Bone marrow (tissue), 2 donors: ENCODE data around the gene PTPN13.

Experiments
- DNase-seq, 2 donors: peaks; one replicate each; lab custom pipeline; 2025; lab: John Stamatoyannopoulos, UW

The PTPN13 gene

DNA sequence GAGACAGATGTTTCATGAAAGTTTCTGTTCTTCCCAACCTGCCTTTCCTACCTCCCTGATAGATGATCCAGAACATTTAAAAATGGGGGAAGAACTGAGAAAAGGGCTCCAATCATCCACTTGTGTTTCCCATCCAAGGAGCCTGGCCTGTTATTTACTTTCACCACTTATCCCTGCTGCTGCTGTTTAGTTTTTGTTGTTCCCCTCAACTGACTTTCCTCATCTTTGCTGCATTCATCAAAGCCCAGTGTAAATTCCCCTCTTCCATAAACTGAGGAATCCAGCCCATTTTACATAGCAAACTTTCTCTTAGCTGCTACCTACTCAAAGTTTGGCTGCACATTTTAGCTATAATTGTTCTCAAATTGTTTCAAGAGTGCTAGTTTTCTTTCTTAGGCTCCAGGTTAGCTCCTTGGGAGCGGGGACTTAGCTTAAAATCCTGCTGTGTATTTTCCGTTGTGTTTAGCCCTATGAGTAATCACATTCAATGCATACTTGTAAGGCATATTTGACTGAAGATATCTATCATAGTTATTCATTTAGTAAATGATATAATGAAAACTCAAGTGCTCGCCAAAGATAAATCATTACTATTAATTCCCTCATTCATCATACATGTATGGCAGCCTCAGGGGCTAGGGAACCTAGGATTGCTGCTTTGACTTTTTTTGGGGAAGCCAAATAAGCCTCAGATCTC, 1.4 kb upstream of the PTPN13 start:
- DNase-seq, result no peak

DNA sequence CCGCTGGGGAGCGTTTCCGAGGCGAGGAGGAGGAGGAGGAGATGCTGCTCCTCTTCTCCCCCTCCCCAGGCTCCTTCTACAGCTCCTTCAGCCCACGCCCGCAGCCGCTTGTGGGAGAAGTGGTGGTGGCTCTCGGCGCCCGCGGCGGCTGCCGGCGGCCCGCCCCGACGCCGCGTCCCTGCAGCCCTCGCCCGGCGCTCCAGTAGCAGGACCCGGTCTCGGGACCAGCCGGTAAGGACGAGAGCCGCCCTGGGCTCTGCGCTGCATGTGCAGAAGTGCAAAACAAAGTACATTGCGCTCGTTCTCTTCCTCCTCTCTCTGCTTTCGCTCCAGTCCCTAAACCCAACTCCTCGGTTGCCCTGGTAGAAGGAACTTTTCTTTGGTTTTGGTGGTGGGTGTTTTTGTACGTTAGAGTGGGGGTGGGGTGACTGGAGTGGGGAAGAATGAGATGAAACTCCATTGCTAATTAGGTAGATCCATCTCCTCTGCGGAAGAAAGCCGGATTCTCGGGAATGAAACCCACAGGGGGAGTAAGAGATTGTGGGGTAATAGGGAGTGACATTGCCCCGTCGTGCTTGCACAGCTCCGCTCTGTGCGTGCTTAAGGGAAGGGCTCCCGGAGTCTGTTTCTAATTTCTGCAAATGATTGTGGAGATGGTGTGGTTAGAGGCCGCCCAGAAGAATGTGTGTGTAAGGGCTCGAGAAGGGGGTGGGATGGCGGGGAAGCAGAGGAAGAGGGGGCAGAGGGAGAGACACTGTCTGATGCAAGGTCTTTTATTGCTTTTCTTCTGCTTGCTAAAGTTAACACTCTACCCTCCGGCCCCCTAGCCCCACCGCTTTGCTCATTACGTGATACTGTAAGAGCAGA, 677 bp downstream of the PTPN13 start:
- DNase-seq, result peak in 1 of 2 donors; percentile 36

DNA sequence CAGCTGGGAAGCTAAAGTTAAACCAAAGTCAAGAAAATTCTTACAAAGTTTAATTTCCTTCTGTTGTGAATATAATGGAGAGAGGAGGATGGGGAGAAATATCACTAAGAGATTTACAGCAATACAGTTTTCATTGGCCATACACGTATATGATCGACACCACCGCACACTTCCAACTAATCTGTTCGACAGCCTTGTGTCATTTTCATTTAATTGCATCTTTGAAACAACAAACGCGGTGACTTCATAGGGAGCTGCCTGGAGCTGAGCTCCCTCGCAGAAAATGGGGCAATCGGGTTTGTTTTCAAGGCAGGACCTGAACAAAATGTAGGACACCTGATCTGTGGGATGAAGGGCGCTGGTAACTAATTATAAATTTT, 1.3 kb downstream of the PTPN13 start:
- no peak for DNase-seq

DNA sequence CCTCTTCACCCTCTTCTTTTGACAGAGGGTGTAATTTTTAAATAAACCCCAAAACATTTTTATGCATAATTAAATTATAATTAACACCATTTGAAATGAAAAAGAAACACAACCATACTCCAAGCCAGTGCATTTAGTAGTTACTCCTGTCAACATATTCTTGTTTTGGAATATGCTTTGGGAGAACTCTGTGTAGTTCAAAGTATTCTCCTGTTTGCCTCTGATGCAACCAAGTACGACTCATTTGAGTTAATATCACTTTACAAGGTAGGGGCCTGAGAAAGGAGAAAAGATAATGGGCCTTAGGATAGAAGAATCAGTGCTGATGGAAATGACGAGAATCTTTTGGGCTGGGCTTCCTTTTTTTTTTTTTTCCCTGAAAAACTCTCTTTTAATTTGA, 2.7 kb downstream of the PTPN13 start:
- DNase-seq, result no peak

DNA sequence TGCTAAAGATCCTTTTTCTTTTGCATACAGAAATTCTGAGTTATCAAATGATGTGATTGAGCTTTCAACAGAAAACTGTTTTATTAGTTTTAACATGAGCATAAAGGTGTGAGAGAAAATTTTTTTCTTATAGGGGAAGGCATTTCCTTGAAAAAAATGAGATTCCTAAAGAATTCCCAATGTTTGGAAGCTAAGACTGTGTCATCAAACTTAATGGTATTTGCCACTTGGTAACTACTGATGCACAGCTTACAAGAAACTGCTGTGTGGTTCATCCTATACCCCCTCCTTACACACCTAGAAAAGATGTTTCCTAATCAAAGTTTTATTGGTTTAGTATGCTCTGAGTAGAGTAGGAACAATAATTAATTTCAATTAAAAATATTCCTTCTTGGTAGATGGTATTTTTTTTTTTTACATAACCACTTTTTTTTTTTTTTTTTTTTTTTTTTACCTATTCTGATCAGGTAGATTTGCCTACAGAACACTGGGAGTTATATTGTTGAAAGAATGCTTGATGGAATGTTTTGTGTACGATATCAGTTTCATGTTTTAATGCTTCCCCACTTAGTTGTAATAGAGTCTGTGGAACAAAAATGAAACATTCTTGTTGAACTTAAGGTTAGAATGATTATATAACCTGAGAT, 6.0 kb downstream of the PTPN13 start:
- DNase-seq, result no peak

DNA sequence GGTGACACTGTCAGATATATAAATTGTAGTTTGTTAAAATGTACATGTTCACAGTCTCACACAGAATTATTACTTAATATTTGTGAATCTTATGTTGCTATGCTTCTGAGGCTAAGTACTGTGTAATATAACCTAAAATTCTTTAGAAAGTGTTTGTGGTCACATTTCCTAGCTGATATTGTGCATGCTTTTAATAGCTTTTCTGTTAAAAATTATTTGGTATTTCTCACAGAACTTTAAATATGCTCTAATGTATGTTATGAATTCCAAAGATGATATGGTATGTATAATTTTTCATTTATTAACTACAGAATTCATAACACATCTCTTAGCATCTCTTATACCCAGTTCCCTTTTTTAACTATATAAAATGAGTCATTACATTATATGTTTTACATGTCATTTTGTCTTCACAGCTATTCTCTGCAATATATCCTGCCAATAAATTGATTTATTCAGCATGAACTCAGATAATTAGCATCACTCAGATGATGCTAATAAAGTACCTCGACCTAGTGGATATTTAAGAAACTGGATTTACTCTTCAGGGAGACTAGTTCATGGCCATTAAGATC, 9.3 kb downstream of the PTPN13 start:
- DNase-seq, result no peak

DNA sequence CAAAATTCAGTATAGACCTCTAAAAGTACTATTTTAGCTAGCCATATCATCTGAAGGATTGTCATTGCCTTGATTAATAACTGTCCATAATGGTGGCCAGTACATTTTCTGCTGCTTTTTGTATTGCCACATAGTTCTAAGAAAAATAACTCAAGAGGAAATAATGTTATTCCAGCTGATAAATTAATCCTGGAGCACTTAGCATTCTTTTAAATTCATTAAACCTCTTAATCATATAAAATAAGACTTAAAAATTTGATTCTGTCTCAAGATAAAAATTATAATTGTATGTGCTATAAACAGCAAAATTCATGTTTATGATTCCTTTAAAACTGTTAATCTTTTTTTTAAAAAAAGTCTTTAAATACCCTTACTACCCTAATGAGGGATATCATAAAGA, 12.7 kb downstream of the PTPN13 start:
- DNase-seq, result no peak

DNA sequence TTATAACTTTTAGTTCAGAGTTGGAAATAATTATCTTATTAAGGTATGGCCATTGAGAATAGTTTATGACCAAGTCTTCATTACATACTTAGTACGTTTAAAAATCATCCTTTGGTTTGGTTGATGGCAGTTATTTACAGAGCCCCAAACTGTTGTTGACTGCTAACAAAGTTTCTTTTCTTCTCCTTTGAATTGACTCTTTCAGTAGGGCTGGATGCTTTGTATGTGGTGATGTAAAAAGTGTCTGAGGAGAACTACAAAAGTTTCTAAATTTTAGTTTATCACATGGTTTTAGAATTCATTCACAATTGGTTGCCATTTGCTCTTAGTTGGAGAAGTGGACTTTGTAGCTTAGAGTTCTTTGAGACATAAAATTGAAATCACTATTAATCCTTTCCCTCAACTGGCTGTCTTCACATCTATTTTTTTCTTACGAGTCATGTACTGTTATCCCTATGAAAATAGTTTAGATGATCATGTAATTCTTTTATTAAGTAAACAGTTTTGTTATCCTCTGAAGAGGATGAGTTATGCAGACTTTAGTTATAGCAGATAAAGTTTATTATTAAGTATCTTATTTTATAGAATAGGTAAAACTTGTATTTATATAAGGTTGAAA, 14.8 kb downstream of the PTPN13 start:
- DNase-seq, result no peak

DNA sequence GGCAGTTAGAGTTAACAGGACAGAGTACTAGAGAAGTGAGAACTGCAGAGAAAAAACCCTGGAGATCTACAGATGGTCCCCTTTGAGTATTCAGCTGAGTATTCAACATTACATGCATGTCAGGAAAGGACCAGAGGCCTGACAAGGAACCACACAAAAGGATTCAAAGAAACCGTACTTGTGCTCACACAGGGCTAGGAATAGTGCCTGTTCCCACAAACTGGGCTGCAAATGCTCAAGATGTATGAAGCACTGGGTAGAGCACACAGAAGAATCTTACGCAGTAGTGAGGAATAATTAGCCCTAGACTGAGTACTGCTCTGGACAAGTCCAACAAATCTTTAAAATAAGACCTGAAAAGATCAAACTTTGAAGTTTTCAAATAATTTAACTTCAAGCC, 17.6 kb downstream of the PTPN13 start:
- no peak for DNase-seq

DNA sequence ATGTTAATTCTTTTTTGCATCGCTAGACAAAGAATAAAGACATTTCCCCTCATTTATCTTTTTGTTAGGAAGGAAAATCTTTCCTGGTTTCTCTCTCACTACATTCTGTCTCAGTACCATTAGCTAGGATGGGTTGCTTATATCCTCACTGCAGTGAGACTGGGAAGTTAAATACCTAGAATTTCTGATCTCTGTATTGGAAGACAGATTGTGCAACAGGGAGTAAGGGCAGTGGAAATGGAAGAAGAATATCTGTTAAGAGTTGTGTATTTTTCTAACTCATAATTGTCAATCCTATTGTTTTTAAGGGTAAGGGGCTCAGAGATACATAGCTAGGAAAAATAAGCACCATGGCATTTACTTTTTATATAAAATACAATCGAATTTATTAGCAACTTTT, 19.6 kb downstream of the PTPN13 start:
- DNase-seq, result no peak

DNA sequence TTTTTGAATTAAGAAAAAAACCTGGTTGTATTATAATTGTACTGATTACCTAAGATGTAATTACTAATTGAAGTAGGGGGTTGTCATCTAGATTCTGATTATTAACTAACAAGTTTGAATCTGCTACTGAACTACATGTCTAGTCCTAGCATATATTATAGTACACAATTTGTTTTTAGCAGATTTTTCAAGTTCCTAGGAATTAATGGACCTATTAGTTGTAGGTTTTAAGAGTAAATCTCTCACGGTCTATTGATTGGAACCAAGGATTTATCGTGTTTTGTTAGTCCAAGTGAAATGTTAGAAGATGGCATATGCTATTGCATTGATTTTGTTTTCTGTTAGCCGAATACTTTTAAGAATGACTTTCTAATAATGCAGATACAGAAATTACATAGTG, 20.8 kb downstream of the PTPN13 start:
- DNase-seq, result no peak

DNA sequence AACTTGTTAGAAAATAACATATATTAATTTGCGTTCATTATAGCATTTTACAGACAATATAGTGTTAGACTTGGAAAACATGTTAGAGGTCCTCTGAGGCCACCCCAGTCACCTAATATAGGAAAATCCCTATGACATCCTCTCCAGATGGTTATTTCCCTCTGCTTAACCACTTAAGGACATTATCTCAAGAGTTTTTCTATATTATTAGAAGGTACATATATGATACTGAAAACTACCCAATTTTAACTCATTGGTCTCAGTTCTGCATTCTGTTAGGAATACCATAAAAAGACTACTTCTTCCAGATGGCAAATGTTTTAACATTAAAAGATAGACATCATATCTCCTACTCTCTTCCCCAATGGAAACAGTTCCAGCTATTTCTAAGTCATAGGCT, 21.4 kb downstream of the PTPN13 start:
- no peak for DNase-seq

DNA sequence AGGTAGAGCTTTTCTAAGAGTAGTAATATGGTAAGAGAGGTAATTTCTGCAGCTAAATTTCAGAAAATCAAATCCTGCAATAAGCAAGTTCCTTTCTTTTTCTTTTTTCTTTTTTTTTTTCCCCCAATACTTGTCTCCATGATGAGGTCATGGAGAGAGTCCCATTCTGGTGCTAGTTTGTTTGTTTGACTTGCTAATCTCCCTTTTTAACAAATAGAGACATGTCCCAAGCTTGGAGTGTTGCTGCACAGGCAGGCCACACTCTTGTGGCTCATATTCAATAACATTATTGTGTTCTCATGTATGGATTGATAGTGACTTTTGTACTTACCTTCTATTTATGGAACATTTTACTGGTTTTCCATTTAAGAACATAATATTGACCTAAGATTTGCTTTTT, 25.5 kb downstream of the PTPN13 start:
- DNase-seq, result no peak

DNA sequence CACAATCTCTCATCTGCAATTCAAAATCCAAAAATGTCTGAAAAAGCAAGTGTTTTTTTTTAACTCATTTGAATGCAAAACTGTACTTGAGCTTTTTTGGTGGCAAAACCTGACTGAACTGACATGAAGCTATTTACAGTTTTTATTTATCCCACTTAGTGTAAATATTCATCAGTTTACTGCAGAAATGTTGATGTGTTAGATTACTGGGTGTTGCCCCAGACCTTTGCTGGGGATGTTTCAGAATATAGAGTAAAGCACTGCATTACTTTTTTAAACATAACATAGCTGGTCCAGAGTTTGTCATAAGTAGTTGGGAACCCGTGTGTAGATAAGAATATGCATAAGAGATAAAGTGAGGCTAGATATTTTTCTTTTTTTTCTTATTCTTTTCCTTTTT, 27.3 kb downstream of the PTPN13 start:
- DNase-seq, result no peak

DNA sequence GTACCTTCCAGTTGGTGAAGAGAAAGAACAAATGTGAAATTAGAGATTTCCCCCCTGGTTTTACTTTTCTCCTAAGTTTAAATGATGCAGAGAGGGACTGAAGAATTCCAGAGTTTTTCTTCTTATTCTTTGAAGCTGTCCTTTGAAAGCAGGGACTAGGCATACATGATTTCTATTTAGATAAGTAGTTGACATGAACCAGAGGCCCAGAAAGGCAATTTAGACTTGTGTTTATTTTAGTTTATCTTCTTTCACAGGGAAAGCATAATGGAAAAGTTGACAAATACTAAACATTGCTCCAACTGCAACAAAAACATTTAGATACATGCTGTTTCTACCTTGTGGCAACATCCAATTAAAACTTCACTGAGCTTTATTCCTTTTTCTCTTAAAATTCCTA, 32.0 kb downstream of the PTPN13 start:
- no peak for DNase-seq

DNA sequence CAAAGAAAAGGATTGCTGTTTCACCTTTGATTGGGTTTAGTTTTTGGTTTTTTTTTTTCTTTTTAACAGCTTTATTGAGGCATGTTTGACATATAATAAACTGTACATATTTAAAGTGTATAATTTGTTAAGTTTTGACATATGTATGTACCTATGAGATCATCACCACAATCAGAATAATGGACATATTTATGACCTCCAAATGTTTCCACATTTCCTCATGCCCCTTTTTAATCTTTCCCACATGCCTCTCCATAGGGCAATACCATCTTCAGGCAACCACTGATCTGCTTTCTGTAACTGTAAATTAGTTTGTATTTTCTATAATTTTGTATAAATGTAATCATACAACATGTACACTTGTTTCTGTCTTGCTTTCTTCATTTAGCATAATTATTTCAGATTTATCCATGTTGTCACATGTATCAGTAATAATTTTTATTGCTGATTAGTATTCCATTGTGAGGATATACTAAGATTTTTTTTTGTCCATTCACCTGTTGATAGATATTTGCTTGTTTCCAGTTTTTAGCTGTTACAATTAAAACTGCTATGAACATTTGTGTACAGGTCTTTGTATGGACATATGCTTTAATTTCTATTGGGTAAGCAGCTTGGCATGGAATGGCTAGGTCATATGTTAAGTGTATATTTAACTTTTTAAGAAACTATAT, 33.5 kb downstream of the PTPN13 start:
- DNase-seq, result no peak

DNA sequence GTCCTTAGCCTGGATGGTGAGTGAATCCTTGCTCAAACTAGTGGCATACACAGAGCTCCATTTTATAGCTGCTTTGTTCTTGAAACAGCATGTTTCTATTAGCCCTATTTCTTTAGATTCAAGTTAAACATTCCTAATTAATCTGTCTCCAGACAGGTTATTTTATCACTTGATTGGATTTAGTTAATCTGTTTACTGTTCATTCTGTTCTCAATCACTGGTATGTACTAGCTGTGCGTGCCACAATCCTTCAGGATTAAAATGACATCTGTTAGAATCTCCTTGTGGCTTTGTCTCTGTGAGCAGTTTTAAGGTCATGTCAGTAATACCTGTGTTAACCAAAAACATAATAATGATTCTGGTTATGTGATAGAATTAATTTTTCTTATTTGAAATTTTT, 36.5 kb downstream of the PTPN13 start:
- no peak for DNase-seq

DNA sequence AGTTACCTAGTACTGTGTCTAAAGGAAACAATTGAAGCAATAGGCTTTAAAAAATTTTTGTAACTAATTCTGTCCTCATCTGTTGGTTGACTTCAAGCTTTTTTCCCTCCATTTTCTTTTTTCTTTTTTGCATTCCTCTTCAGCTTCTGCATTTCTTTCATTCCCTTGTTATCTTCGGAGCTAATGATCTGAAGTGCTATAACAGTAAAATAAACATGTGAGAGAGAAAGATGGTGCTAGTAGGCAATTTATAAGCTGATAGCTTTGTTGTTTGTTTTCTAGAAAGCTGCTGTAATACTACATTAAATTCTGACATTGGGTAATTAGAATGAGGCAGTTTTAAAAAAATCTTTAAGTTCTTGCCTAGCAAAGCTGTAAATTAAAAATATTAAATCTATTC, 37.1 kb downstream of the PTPN13 start:
- DNase-seq, result no peak

DNA sequence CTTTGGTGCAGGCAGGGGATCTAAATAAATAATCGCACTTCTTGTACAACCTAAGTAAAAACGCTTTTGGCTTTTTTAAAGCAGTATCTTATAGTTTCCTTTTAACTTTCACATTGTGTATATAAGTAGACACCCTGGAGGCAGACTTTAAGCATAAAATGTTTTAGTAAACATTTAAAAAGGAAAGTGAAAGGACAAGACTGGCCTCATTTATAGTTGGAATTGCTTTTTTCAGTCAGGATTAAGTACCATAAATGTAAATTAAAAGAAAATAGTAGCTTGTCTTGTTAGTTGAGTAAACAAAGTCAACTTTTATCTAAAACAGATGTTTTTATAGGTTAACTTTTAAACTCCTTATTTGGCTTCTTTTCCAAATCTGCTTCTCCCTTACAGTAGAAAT, 39.7 kb downstream of the PTPN13 start:
- DNase-seq, result no peak

DNA sequence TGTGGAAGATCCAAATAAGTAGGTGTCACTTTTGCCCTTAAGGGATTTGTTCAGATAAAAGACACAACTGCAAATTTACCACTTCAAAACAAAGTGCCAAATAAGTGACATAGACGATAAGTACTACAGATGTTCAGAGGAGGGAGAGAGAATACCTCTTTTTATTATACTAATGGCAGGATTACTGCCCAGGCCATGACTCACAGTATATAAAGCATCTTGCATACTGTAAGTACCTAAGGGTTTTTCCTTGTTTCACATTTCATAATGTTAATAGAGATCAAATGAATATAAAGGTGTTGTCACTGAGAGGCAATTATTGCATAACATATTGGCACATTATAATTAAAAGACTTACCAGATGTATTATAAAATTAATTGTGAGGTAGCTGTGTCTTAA, 46.4 kb downstream of the PTPN13 start:
- no peak for DNase-seq

DNA sequence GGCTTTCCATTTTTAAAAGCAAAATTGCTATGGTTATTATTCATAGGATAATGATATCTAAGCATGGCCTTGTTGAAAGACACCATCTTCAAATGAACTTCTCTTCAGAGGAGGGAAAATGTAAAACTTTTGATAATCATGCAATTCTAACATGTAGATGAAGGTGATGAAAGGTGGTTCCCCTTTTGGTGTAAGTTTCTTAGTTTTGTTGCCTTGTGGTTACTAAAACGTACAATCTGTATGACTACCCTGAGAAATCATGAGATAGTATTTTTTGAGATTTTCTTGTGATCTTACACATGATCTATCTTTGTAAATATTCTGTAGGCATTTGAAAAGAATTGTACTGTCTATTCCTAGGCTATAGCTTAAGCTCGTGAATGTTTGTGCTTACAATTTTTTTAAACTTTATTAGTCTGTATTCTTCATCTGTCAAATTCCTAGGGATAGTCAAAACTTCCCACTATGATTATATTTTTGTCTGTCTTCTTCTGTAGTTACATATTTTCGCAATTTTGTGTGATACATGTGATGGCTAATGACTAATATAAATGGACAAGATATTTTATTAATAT, 47.5 kb downstream of the PTPN13 start:
- DNase-seq, result no peak
